Measurements from ENCODE around the gene PDZK1.
"Not testable (repeated sequence)": the region's sequence is repeated elsewhere in the genome, so short reads cannot be mapped to it uniquely, and the experiment has no call there.

PDZK1 gene

DNA sequence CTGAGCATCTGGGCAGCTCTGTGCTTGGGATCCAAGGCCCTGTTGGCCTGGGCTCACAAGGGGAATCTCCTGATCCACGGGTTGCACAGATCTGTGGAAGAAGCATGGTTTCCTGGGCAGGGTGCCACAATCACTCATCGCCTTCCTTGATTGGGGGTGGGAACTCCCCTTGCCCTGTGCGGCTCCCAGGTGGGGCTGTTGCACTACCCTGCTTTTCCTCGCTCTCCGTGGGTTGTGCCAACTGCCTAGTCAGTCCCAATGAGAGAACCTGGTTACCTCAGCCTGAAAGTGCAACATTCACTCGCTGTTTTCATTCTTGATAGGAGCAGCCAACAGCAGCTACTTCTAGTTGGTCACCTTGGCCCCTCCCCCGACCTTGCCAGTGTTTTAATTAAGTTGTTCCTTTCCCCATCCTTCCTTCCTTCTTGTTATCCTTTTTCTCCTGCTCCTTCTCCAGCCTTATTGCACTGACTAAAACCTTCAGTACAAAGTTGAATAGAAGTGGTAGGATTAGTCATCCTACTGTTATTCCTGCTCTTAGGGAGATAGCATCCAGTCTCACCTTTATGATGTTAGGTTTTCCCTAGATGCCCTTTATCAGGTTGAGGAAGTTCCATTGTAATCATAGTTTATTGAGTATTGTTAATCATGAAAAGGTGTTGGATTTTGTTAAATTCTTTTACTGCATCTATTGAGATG lies 50.8 kb downstream of the PDZK1 start:
- DNase-seq: not testable (repeated sequence)

DNA sequence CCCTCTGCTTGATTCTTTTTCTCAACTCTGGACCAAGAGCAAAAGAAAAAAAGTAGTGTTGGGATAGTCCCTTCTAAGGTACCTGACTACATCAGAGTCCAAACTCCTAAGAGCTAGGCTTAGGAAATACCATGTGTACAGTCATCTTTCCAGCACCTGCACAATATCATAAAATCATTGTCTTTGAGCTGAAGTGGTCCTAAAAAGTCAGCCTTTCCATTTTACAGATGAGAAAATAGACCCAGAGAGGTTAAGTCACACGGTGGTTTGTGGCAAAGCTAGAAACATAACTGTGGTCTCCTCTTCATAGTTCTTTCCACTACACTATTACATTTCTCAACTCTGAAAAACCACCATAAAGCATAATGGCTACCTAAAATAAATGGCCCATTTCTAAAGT lies 63.2 kb downstream of the PDZK1 start:
- not testable (repeated sequence) for DNase-seq

GRCh38 chr1:145641886-145642285 lies 65.3 kb downstream of the PDZK1 start:
- DNase-seq: not testable (repeated sequence)

DNA sequence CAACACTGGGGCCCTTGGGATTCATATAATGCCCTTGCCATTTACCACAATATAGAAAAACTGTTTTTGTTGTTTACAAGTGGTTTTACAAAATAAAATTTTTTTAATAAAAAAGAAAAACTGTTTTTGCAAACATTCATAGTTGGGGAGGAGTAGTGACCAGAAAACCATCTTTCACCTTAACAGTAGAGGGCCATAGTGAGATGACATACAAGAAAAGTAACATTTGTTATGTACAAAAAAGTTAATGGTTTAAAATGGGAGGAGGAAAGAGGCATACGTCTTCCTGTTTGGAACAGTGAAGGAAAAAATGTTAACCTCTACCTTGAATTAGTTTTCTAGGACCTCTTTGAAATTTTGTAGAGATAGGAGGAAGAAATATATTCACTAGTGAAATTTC lies 70.9 kb downstream of the PDZK1 start:
- not testable (repeated sequence) for DNase-seq

DNA sequence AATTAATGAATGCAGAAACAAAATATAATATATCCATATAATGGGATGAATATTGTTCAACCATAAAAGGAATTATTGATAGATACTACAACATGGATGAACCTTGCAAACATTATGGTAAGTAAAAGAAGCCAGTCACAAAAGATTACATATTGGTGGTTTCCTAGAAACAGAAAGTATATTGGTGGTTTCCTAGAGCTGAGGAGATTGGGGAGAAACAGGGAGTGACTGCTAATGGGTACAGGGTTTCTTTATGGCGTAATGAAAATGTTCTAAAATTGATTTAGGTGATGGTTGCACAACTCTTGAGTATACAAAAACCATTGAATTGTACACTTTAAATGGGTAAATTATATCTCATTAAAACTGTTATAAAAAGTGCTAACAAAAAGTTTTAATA lies 85.0 kb downstream of the PDZK1 start:
- DNase-seq: not testable (repeated sequence)
